8988T (cell line): ENCODE data around the gene RAB11FIP5.
"Not testable (repeated sequence)": the region's sequence is repeated elsewhere in the genome, so short reads cannot be mapped to it uniquely, and the experiment has no call there.

Experiments used
- DNase-seq: peaks from one replicate; pipeline ENCODE4 v3.0.0; 2011

RAB11FIP5 gene

DNA sequence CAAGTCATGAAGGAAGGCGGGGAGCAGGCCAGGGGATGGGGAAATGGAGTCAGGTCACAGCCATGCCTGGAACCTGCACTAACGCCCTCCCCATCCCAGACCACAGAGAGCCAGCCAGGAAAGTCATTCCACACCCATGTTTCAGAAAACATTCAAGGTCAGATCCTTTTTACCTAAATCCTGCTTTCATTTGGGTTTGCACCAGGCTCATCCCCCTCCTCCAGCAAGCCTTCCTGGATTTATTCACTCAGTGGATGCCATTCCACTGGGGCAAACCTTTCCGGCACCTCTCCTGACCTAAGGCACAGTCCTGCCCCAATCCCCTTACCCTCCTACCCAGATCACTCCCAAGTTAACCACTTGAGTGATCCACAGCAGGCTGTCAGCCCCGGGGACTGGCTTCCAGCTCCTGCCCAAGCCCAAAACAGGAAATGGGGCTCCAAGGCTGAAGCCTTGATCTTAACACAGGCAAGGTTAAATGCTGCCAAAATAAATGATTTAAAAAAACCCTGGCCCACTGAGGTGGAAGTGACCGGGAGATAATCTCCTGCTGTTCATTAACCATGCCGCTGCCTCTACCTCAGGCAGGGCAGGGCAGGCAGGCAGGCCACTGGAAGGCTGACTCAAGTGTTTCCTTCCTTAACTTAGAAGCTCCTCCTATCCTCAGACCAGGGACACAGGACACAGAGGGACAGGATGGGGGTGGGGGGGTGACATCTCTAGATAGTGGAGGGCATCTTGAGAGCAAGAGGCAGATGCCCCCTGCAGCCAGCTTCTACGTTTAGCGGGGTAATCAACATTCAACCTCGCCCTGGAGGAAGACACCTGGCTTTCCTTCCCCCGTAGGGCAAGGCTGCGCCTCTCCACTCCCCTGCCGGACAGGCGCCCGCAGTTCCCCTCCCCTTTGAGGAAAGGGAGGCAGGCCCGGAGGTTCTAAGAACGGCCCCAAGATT, 1.4 kb downstream of the RAB11FIP5 start:
- no peak for DNase-seq

DNA sequence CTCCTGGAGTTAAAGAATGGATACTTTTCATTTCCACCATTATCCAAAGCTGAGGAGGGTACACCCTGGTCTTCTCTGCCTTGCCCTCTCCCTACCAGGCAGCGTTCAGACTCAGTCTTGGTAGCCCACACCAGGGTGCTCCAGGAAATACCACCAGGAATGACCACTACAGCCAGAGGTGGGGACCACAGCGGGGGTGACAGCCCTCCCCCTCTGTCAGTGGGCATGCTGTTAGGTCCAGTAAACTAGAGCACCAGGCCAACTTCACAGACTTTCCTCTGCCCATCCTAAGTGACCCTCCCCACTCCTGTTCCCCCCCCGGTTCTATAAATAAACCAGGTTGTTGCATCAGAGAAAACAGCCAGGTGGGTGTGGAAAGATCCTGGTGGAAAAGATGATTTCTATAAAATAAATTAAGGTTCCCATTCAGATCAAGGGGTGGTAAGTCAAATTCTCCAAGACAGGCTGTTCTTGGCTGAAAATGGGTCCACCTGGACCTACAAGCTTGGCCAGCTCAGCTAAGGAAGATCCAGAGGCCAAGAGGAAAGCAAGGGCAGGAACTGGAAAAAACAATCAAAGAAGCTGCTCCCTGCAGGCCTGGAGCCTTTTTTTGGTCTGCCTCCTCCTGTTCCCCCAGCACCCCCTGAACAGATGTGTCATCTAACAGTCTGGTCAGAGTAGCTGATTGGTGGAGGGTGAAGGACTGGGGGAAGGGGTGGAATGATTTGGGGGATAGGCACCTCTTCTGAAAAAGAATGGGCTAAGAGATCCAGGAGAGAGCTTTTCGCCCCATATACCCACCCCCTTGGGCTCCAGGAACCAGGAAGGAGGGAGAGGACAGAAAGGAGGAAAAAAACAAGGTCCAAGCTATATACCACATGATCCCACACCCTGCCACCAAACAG, 2.3 kb downstream of the RAB11FIP5 start:
- DNase-seq: no peak

DNA sequence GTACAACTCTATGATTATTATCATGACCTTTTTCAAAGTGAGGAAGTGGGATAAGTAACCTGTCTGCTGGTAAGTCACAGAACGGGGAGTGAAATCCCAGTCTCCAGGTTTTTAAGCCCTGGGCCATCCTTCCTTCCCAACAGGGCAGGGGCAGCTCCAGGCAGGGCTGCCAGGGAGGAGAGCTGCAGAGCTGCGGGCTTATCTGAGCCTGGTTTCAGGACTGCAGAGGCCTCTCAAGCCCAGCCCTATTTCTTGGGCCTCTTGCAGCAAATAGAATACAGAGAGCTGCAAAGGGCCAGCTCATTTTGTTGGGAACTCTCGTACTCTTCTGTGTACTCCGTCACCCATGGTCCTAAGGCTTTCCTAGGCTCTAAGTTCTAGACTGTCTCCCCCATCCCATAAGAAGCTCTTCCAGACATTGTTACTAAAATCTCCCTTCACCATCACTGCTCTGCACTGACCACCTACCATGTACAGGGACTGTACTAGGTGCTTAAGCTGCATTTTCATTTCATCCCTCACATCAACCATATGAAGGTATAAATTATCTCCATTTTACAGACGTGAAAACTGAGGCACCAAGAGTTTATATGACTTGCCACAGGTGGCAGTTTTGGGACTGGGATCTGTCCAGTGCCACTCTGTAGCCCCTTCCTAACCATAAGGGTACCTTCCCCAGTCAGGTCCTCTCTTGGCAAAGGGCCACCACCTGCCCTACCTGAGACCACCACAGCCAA, 3.1 kb downstream of the RAB11FIP5 start:
- DNase-seq: no peak

DNA sequence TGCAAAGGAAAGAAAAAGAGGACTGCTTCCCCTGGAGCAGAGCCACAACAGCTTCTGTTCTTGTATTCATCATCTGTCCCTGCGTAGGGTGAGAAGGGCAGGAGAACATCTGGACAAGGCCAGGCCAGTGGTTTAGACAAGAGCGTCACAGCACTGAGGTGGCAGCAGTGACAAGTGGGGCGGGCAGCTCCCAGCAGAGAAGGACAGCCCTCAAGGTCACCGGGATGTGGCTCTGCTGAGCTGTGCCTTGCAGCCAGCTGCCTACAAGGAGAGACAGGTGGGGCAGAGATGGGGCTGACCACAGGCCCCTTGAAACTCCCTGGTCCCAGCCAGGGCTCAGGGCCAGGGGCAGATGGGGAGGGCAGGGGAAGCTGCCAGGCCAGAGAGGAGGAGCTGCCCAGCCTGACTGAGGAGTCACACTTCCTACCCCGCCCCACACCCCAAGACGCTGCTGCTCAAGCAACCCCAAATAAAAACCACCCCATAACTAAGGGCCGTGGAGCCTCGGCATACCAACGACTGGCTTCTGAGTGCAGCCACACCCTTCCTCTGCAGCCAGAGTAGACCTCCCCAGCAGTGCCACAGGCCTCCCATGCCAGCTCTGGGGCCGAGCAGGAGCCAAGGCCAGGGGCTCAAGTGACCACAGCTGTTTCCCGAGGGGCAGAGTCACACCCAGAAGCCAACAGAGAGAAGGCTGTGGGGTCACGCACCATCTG, 5.4 kb downstream of the RAB11FIP5 start:
- no peak for DNase-seq

DNA sequence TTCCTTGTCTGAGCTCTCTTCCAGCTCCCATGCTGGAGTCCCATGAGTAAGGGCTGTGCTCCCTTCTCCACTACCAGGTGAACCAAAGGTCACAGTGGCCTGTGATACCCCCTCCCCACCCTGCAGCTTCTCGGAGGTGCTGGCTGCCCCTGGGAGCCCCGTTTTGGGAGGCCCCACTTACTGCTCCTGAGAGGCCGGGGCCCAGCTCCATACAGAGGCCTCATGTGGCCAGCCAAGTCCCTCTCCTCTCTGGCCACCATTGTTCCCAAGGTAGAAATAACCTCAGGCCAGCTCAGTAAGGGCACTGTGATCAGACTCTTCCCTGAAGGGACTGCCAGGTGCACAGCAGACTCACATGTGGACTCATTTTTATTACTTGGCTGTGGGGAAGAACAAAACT, 6.0 kb downstream of the RAB11FIP5 start:
- no peak for DNase-seq

DNA sequence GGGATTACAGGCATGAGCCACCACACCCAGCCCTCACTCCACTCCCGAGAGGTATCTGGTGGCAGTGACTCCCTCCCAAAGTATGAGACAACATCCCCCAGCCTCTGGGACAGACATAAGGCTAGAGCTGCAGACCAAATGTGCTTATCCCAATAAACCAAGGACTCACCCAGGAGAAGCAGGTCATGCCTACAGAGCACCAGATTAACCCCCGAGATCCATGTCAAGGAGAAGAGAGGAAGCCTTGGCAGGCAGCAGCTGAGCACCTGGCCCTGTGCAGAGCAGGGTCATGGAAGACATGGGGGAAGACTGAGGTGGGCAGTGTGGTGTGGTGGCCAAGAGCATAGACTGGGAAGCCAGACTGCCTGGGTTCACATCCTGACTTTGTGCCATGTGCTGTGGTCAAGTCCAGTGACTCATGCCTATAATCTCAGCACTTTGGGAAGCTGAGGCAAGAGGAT, 7.2 kb downstream of the RAB11FIP5 start:
- DNase-seq: no peak

DNA sequence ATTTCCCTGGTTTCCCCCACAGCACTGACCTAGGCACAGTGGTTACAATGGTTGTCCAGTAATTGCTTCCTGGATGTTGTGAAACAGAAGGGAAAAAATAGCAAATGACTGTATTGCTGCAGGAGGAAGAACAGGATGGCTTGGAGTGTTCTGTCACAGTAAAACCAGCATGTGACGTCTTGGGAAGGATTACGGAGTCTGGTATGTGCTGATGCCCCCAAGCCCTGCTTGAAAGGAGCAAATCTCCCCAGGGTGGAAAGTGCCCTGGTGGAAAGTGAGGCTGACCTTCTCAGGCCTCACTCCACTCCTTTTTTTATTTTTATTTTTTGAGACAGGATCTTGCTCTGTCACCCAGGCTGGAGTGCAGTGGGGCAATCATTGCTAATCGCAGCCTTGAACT, 7.8 kb downstream of the RAB11FIP5 start:
- DNase-seq: no peak

DNA sequence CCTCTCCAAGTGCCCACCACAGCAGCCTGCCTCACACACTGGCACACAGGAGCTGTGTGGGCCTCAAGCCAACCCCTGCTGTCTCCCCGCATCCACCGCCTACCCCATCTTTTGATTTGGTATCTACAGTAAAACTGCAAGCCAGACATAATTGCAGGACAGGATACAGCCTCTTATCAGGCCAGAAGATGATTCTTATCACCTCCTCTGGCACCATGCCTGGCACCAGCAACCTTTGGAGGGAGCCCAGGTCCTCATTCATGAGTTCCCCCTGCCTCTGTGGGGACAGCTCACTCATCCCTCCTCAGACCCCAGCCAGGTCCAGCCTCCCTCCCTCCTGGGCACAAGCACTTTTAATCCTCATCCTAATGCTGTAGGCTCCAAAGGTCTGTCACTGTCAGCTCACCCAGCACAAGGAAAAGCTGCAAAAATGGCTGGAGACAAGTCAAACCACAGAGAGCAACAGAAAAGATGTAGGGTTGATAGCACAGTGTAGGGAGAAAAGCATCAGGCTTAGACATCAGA, 9.7 kb downstream of the RAB11FIP5 start:
- DNase-seq: no peak

DNA sequence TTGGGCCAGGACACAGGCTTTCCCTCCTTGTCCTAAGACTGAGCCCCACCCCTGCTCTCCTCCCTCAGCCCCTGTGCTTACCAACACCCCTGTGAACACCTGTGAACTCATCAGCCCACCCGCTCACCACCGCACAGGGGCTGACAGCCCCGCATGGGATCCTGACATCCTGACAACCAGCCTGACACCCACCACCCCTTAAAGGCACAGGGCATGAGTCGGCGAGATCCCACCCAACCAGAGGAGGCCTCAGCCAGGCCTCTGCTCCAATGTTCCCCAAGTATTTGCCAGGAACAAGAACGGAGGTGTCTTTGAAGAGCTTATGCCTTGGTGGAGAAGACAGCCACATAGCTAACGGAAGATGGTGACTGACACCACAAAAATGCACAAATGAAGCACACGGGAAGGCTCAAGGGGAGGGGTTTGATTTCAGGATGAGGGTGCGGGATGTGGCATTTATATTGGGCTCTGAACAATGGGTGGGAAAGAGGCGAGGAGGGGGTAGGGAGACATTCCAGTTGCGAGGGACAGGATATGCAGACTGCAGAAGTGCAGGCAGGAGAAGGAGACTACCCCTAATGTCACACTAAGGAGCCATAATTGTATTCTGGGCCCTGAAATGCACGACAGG, 11.0 kb downstream of the RAB11FIP5 start:
- DNase-seq: no peak

DNA sequence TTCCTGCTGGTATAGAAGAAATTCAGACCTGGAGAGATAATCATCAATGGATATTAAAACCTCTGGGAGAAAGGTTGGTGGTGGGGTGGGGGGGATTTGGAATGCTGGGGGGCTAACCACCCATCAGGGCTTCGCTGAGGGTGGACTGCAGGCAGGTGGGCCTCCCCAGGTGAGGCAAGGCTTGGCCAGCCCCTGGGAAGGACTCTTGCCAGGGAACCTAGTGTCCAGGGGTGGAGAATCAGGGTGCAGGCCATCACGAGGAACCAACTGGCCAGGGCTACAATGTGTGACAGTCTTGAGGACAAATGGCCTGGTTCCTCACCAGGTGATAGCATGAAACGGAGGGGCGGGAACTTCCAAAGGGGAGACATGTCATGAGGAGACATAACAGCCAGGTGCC, 11.8 kb downstream of the RAB11FIP5 start:
- DNase-seq: no peak

DNA sequence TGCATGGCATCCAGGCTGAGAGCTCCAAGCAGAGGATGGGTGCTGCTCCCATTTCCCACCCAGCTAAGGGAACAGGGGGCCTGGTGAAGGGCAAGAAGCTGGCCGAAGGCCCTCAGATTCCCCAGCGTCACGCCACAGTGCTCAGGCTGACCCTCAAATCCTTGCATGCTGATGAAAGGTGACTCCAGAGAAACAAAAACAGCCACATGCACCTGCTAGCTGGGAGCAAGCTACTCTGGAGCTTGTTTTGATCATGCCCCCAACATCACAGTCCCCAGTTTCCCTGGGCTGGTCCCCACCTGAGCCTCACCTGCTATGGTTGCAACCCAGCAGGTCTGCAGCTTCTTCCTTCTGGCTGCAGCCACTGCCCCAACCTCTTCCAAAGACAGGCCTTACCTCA, 13.3 kb downstream of the RAB11FIP5 start:
- no peak for DNase-seq

DNA sequence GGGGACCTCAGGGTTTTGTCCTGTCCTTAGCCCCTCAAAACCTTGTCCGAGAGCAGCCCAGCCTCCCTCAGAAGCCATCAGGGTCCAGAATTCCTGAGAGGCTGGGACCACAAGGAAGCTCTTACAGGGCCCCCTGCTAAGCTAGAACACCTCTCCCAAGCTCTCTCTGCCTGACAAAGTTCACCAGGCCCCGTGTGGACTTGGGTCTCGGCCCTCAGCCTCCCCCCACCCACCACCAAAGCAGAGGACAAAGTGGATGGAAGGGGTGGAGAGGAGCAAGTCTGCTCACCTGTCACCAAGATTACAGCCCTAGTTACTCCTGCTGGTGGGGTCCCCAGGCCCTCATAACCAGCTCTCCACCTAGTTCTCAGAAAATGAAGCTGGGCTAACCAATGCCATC, 16.8 kb downstream of the RAB11FIP5 start:
- no peak for DNase-seq

DNA sequence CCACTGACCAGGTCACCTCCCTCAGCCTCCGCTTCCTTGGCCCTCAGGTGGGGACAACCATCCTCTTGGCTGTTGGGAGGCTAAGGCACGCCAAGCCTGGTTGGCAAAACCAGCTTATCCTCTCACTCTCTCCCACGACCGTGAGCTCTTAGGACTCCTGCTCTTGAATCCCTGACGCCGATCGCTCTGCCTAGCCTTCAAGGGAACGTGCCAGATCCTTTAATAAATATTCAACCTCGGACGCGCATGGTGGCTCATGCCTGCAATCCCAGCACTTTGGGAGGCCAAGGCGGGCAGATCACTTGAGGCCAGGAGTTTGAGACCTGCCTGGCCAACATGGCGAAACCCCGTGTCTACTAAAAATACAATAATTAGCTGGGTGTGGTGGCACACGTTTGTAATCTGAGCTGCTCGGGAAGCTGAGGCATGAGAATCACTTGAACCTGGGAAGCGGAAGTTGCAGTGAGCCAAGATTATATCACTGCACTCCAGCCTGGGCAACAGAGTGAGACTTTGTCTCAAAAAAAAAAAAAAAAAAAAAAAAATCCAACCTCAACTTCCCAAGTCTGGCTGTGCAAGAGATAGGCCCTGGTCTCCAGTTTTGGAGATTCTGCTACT, 19.0 kb downstream of the RAB11FIP5 start:
- DNase-seq: not testable (repeated sequence)

DNA sequence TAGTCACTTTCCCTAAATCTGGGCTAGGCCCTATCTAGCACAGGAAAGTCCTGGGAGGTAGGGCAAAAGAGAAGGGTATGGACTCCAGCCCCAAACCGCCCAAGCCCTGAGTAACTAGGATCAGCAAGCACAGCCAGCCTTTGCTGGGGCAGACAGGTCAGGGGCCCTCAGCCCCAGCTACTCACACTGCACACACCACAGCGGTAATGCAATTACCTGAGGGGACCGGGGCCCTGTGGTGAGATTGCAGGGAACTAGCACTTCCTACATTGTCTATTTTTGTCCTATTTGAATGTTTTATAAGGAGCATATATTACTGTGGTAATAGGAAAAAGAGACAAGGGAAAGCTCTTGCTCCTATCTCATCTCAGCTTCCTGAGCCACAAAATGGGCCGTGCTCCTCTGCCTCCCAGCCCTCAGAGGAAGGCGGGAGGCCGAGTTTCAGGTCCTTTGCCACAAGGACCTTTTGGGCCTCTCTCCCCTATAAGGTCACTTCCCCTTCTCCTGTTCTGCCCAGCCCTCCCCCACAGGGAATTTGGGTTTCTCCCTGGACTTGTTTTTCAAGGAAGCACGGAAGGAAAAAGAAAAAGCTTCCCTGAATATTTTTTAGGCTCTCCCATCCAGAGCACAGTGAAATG, 20.5 kb downstream of the RAB11FIP5 start:
- no peak for DNase-seq

DNA sequence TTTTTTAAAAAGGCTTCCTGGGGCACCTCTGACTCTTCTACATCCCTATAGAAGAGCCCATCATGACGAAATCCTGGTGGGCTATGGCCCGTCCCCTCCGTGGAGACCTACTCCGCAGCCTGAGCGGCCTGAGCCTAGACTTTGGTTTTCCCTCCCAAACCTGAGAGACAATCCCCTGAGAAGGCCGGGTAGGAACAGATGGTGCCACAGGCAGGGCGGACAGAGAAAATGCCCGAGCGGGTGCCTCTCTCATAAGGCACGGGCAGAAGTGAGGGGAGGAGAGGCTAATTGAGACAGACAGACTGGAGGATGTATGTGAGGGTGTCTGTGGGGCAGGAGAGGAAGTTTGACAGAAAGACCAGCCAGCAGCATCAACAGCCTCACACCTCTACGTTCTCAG, 21.1 kb downstream of the RAB11FIP5 start:
- no peak for DNase-seq

DNA sequence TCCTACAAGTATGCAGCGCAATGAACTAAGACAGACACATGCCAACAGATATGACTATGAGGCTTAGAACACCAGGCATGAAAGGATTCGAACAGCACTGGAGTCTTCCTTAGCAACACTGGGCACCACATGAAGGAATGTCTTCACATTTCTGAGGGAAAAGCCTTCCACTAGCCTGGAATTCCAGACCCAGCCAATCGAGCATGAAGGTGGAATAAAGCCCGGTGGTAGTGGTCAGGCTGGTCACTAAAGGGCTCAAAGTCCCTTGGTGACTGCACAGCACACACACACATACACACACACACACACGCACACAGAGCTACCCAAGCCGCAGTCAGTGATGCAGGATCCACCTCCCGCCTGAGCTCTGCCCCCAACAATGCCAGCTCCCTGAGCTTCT, 21.6 kb downstream of the RAB11FIP5 start:
- no peak for DNase-seq

DNA sequence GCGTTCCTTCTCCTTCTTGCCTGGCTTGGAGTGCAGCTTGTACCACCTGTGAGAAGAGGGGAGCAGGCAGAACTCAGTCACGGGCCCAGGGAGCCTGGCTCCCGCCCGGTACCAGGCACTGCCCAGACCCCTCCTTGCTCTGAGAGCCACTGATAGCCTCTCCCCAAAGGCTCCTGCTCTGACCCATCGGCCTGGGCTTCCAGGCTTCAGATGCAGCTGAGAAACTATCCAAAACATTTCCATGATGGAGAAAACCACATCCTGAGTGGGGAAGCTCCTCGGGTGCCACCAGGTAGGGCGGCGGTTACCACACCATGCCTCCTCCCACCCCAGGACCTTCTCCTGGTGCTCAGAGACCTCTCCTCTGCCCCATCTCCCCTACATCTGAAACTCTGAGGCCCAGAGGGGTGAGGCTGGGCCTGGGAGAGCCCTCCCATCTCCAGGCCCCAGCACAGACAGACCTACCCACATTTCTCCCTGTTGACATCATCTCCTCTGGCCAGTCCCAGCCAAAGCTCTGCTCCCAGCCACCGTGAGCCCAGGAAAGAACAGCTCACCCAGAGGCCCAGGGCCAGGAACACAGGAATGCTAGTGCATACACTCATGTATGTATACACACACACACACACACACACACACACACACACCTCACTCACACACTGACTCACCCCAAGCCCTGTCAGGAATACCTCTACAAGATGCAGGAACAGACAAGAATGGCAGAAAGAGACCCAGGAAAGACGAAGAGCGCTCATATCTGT, 23.3 kb downstream of the RAB11FIP5 start:
- DNase-seq: peak; percentile 95

DNA sequence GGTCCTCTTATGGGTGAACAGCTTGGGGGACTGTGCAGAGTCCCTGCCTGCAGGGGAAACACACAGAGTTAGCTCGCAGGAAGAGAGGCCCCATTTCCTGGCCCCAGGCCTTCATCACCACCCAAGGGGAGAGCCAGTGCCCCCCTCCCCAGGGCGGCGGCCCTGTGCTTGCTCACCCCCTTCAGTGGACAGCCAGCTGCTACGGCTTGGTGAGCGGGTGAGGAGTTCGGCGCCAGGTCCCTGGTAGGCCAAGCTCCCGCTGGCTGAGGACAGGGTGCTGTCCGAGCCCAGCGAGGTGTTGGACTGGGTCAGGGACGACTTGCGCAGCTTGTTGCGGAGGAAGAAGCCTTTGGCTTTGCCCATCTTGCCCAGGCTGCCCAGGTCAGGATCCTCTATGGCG, 24.0 kb downstream of the RAB11FIP5 start:
- DNase-seq: no peak

DNA sequence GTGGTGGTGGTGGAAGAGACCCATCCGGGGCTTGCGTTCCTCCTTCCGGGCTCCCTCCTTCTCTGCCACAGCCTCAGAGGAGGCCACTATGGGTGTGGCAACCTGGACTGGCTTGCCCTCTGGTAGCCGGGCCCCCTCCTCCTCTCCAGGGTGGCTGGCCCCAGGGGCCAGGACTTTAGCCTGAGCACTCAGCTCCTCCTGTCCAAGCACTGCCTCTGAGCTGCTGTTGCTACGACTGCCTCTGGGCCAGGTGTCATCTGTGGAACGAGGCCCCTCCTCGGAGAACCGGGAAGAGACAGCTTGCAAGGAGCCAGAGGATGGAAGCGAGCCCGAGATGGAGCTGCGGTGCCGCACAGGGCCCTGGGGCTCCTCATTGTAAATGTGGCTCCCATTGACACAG, 24.5 kb downstream of the RAB11FIP5 start:
- no peak for DNase-seq

DNA sequence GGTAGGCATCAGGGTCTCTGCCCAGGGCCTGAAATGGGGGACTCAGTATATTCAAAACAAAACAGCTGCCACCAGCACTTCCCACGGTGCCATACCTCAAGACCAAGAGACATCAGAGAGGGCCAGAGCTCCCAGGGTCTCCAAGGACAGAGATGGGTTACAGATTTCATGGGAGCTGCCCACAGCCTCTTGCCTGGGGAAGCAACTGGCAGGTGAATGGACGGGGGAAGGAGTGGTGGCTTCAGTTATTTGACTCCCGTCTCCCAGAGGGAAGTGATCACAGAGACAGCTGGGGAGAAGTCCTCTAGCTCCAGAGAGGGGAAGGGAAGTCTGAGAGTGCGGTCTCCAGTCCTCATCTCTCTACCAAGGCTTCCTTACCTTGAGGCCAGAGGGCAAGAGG, 25.4 kb downstream of the RAB11FIP5 start:
- no peak for DNase-seq
